Muscle layer of colon (tissue), 2 donors: ENCODE measurements around the gene CNNM3.

Experiments used
- H3K27ac ChIP-seq: one replicate; pipeline ENCODE4 v1.7.0; 2013; ENCODE audit warnings: low read depth, mild to moderate bottlenecking, low read length, moderate library complexity
- H3K27me3 ChIP-seq, 2 donors: one replicate each; pipeline ENCODE4 v1.7.0; 2013; ENCODE audit warnings: low read length in 2 of 2, mild to moderate bottlenecking in 2 of 2; ENCODE audit not compliant: insufficient read depth in 2 of 2, control insufficient read depth in 1 of 2
- H3K36me3 ChIP-seq: one replicate; pipeline ENCODE4 v1.7.0; 2013; ENCODE audit warnings: mild to moderate bottlenecking, low read length; ENCODE audit not compliant: insufficient read depth
- H3K4me1 ChIP-seq: one replicate; pipeline ENCODE4 v1.7.0; 2013; ENCODE audit warnings: mild to moderate bottlenecking, low read length; ENCODE audit not compliant: insufficient read depth
- H3K4me3 ChIP-seq, 2 donors: one replicate each; pipeline ENCODE4 v1.7.0; 2013; ENCODE audit warnings: low read length in 2 of 2, low read depth in 1 of 2, mild to moderate bottlenecking in 1 of 2, moderate library complexity in 1 of 2
- H3K9ac ChIP-seq: one replicate; pipeline ENCODE4 v1.7.0; 2013; ENCODE audit warnings: low read length
- H3K9me3 ChIP-seq: one replicate; pipeline ENCODE4 v1.7.0; 2013; ENCODE audit warnings: mild to moderate bottlenecking, low read length
- donor health status: abdominal sarcoma.
- donor health status: Adenocarcinoma of cecum.

CNNM3 gene

DNA sequence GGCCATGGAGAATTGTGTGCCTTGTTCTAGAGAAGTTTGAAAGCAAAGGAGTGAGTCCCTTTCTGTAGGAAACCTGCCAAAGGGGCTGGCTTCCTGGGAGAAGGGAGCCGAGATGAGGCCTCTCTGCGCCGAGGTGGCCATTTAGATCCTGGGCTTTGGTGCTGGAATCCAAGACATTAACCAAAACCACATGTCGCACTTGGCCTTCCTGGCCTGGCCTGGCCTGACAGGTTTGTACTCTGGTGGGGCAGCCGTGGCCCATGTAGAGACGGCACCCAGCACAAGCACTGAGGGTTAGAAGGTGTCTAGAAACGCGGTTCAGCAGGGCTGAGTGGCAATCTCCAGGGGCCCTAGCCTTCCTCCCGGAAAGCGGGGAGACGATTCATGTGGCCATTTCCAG, 7.1 kb downstream of the CNNM3 start:
- Histone ChIP-seq H3K4me3 (no peak overlapping the region), H3K27ac (no peak overlapping the region), H3K9ac (no peak overlapping the region), H3K9me3 (no peaks in the 10 kb centered on the region), H3K27me3 (no peaks in the 10 kb centered on the region), H3K36me3 (peaks cover 20% of the 10 kb centered on the region), H3K4me1 (peaks cover 60% of the 10 kb centered on the region)

DNA sequence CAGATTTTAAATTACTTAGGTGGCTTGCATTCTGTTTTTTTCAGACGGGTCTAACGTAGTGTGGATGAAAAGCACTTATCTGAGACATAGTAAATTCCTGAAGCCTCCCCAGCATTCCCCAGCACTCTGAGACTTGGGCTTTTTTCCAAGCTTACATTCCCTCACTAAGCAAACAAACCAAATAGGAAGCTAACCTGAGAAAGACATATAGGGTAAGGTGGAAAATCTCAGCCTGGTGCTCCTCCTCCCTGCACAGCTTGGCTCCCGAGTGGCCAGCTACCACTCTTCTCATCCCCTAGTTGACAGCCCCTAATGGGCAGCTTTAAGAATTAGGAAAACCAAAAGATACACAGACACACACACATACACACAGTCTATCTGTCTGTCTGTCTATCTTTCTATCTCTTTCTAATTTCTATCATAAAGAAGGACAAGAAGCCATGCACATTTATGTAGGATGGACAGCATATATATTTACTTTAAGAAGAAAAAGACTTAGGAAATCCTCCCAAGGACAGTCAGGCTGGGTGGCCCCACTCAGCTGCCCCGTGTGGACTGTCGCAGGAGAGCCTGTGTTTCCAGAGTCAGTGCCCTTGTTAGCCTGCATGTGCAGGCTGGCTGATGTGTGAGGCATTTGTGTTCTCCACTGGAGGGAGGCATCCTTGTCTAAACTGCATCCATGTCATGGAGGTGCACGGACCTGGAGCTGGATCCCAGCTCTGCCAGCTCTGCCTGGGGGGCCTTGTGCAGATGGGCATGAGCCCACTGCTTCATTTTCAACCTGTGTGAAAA, 8.2 kb downstream of the CNNM3 start:
- H3K4me3 ChIP-seq: no peak overlapping the region
- H3K9ac ChIP-seq: no peak overlapping the region
- H3K9me3 ChIP-seq: no peaks in the 10 kb centered on the region
- peaks cover 25% of the 10 kb centered on the region for H3K36me3 ChIP-seq
- no peaks in the 10 kb centered on the region for H3K27me3 ChIP-seq
- peaks cover 49% of the 10 kb centered on the region for H3K4me1 ChIP-seq
- peak overlapping the region; percentile 3 for H3K27ac ChIP-seq

- H3K4me3 ChIP-seq: no peak overlapping the region
- H3K9ac ChIP-seq: no peak overlapping the region
- peaks cover 41% of the 10 kb centered on the region for H3K4me1 ChIP-seq
- H3K36me3 ChIP-seq: peaks cover 32% of the 10 kb centered on the region
- H3K9me3 ChIP-seq: no peaks in the 10 kb centered on the region
- no peak overlapping the region for H3K27ac ChIP-seq
- H3K27me3 ChIP-seq: no peaks in the 10 kb centered on the region
Observed at GRCh38 chr2:96825057-96825456, 9.0 kb downstream of the CNNM3 start.

DNA sequence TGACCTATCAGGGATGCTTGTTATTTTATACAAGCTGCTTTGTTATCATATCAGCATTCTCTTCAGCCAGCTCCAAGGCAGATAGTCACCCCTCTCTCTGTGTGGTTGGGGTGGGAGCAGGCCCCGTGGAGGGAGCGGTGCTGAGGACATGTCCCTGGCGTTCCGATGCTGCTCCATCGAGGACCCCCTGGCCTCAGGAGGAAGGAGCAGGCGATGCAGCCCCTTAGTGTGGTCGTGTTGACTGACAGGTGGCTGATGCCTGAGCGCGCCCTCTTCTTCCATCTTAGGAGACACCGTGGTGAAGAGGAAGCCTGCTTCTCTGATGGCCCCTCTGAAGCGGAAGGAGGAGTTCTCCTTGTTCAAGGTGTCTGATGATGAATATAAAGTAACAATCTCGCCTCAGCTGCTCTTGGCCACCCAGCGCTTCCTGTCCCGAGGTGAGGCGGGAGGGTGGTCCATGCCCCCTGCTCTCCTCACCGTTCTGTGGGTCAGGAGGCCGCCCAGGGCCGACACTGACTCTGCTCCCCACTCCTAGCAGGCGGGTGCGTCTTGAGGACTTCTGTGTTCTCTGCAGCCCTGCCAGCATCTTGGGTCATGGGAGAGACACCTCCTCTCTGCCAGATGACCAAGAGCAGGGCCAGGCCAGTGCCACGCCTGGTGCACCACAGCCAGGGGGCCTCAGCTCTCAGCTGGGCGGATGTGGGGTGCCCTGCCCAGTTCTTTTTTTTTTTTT, 10.6 kb downstream of the CNNM3 start:
- Histone ChIP-seq H3K9me3 (no peaks in the 10 kb centered on the region), H3K27ac (no peak overlapping the region), H3K4me3 (no peak overlapping the region), H3K27me3 (no peaks in the 10 kb centered on the region), H3K36me3 (peaks cover 49% of the 10 kb centered on the region), H3K4me1 (peaks cover 27% of the 10 kb centered on the region), H3K9ac (no peak overlapping the region)

DNA sequence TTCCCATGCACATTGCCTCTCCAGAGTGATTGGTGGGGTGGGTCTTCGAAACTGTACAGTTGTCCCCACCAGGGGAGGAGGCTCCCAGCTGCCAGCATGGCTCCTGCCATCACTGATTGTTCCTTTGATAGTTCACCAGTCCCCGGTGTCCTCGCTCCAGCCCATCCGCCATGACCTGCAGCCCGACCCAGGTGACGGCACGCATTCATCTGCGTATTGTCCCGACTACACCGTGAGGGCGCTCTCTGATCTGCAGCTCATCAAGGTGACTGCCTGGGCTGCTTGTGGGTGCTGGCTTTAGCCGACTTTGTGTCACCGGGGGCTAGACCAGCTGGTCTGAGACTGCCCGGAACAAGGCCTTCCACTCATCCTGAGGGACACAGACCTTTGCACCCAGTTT, 12.4 kb downstream of the CNNM3 start:
- H3K9ac ChIP-seq: no peak overlapping the region

GRCh38 chr2:96828874-96829273, 12.8 kb downstream of the CNNM3 start:
- no peak overlapping the region for H3K9ac ChIP-seq
- H3K27ac ChIP-seq: no peak overlapping the region
- H3K36me3 ChIP-seq: peaks cover 67% of the 10 kb centered on the region
- peaks cover 11% of the 10 kb centered on the region for H3K4me1 ChIP-seq
- no peaks in the 10 kb centered on the region for H3K9me3 ChIP-seq
- H3K27me3 ChIP-seq: no peaks in the 10 kb centered on the region
- H3K4me3 ChIP-seq: no peak overlapping the region

More for the DNA sequence above, 12.4 kb downstream of the CNNM3 start:
- H3K36me3 ChIP-seq: peaks cover 66% of the 10 kb centered on the region
- no peaks in the 10 kb centered on the region for H3K9me3 ChIP-seq
- peaks cover 16% of the 10 kb centered on the region for H3K4me1 ChIP-seq
- H3K27ac ChIP-seq: no peak overlapping the region
- no peaks in the 10 kb centered on the region for H3K27me3 ChIP-seq
- H3K4me3 ChIP-seq: no peak overlapping the region

DNA sequence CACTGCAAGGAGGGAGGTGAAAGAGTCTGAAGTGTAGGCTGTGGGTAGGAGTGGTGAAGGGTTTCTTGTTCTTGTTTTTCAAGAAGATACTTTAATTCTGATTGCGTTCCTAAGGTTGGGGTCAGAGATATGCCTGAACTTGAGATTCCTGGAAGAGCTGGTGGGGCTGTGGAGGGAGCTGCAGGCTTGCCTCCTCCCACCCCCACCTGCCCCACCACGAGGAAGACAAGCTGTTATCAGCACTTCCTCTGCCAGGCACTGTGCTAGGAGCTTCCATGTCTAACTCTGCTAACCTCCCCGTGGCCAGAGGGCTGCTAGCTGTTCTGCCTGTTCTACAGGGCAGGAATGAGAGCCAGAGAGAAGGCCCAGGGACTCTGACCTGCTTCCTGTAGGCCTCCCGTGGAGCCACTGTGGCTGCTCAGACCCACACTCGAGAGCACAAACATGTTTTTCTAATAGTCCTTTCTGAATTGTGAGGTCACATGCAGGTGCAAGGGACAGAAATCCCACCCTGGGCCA, 14.0 kb downstream of the CNNM3 start:
- Histone ChIP-seq H3K9ac (no peak overlapping the region), H3K36me3 (peaks cover 67% of the 10 kb centered on the region), H3K9me3 (no peaks in the 10 kb centered on the region), H3K4me1 (no peaks in the 10 kb centered on the region), H3K27me3 (no peaks in the 10 kb centered on the region), H3K27ac (no peak overlapping the region), H3K4me3 (no peak overlapping the region)

GRCh38 chr2:96831679-96832078, 15.6 kb downstream of the CNNM3 start:
- no peak overlapping the region for H3K4me3 ChIP-seq
- no peaks in the 10 kb centered on the region for H3K4me1 ChIP-seq
- no peaks in the 10 kb centered on the region for H3K9me3 ChIP-seq
- no peak overlapping the region for H3K27ac ChIP-seq
- no peaks in the 10 kb centered on the region for H3K27me3 ChIP-seq
- no peak overlapping the region for H3K9ac ChIP-seq
- H3K36me3 ChIP-seq: peaks cover 62% of the 10 kb centered on the region

- no peaks in the 10 kb centered on the region for H3K4me1 ChIP-seq
Observed at GRCh38 chr2:96832408-96832753, 16.3 kb downstream of the CNNM3 start.

DNA sequence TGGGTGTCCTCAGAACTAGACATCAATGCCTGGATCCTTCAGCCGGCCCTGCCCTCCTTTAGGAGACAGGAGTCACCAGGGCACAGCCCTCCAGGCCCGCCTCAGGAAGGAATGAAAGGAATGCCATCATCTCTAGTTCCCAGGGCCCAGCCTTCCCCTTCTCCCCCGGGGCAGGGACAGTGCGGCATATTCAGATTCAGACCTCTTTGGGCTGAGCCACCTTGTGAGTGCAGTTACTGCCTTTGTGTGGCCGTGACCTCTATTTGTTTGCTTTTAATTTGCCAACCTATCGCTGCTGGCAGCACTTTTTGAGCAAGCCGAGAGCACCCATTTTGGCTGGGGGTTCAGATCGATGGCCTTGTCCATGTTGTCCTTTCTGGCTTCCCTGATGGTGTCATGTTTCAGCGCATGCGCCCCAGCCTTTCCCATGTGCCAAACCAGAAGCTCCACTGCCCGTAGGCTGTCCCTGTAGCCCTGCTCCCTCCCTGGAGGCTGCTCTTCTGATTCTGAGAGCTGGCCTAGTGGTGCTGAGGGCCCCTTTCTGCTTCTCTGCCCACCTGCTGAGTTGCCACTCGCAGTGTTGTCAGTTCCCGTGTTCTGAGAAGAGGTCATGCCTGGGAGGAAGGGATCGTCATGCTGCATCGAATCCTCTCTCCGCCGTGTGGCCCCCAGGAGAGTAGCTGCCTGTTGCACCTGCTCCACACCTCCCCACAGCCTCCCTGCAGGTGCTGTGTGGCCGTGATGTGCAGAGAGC, 16.9 kb downstream of the CNNM3 start:
- H3K27me3 ChIP-seq: no peaks in the 10 kb centered on the region
- no peak overlapping the region for H3K9ac ChIP-seq
- peaks cover 65% of the 10 kb centered on the region for H3K36me3 ChIP-seq

More at GRCh38 chr2:96832408-96832753, 16.3 kb downstream of the CNNM3 start:
- Histone ChIP-seq H3K9me3 (no peaks in the 10 kb centered on the region), H3K27ac (no peak overlapping the region), H3K27me3 (no peaks in the 10 kb centered on the region), H3K4me3 (no peak overlapping the region), H3K36me3 (peaks cover 65% of the 10 kb centered on the region), H3K9ac (no peak overlapping the region)

DNA sequence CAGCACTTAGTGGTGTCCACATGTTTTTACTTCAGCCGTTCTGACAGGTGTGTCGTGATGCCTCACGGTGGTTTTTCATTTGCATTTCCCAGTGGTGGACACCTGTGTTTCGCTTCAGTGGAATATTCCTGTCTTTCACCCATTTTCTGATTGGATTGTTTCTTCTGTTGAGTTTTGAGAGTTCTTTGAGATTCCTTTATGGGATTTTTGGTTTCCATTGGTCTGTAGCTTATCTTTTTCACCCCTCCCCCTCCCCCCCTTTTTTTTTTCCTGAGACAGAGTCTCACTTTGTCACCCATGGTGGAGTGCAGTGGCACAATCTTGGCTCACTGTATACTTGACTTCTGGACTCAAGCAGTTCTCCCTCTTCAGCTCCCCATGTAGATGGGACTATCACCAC, 19.8 kb downstream of the CNNM3 start:
- Histone ChIP-seq H3K36me3 (peaks cover 53% of the 10 kb centered on the region), H3K4me1 (peaks cover 9% of the 10 kb centered on the region), H3K27ac (no peak overlapping the region)

More for the DNA sequence above, 16.9 kb downstream of the CNNM3 start:
- Histone ChIP-seq H3K4me1 (no peaks in the 10 kb centered on the region), H3K27ac (no peak overlapping the region), H3K4me3 (no peak overlapping the region), H3K9me3 (no peaks in the 10 kb centered on the region)

More for the DNA sequence above, 19.8 kb downstream of the CNNM3 start:
- H3K9ac ChIP-seq: no peak overlapping the region
- no peak overlapping the region for H3K4me3 ChIP-seq
- H3K9me3 ChIP-seq: no peaks in the 10 kb centered on the region
- H3K27me3 ChIP-seq: no peaks in the 10 kb centered on the region
